Measurements from ENCODE around the gene SUPT20HL1. TPM values are rescaled to one million over a fixed set of nuclear protein-coding genes. Genes with fewer than 3 reads are reported as not detected.

Gene SUPT20HL1
- total and polyA plus RNA-seq, 8 donors: not detected

- Histone ChIP-seq H3K4me1 (no peaks in the 10 kb centered on the region), H3K4me3 (no peak overlapping the region), H3K27me3 (peaks cover 0 to 6% (median 0%) of the 10 kb centered on the region in 3 donors), H3K27ac (no peak overlapping the region), H3K9me3 (no peaks in the 10 kb centered on the region), H3K36me3 (no peaks in the 10 kb centered on the region)
- intact Hi-C loops (cut with DNase I; ENCODE audit: low total_unique reads): no loop called here
- DNase-seq: no peak
- WGBS, 5 donors: 71 to 84% (median 79%) methylated on average over 1 of the region's 1 CpG
- TF ChIP-seq EP300 (IDR thresholded peaks at IDR 0.05): no peak
- no peak for TF ChIP-seq CTCF (IDR thresholded peaks at IDR 0.05)
- TF ChIP-seq POLR2AphosphoS5 (IDR thresholded peaks at IDR 0.05): no peak
- no peak for TF ChIP-seq POLR2A (IDR thresholded peaks at IDR 0.05)
These were observed 27.1 kb upstream of the SUPT20HL1 start for GRCh38 chrX:24333371-24333770.

- DNase-seq: no peak
- no peaks in the 10 kb centered on the region for H3K36me3 ChIP-seq
- TF ChIP-seq CTCF (IDR thresholded peaks at IDR 0.05) (no peak), POLR2A (IDR thresholded peaks at IDR 0.05) (no peak), EP300 (IDR thresholded peaks at IDR 0.05) (no peak), POLR2AphosphoS5 (IDR thresholded peaks at IDR 0.05) (no peak)
- no peaks in the 10 kb centered on the region for H3K9me3 ChIP-seq
- no peak overlapping the region for H3K27ac ChIP-seq
- H3K4me3 ChIP-seq: no peak overlapping the region
- intact Hi-C loops (cut with DNase I; ENCODE audit: low total_unique reads): no loop called here
- H3K4me1 ChIP-seq: no peaks in the 10 kb centered on the region
- H3K27me3 ChIP-seq: peaks cover 0 to 7% (median 0%) of the 10 kb centered on the region in 3 donors
These were observed 26.0 kb upstream of the SUPT20HL1 start for GRCh38 chrX:24334461-24334860.

DNA sequence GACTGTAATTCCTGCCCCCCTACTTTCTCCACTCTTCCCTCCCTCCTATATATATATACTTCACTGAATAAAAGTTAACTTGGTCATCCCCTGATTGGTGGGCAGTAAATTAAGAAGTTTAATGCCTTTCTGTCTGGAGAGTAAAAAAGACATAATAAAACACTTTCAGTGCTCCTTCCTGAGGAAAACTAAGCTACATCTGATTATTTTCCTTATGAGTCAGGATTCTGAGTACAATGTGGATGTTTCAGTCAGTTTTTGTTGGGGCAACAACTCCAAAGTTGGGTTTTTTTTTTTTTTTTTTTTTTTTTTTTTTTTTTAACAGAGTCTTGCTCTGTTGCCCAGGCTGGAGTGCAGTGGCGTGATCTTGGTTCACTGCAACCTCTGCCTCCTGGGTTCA lies 24.6 kb upstream of the SUPT20HL1 start:
- Histone ChIP-seq H3K4me3 (no peak overlapping the region), H3K27ac (no peak overlapping the region), H3K27me3 (peaks cover 0 to 3% (median 0%) of the 10 kb centered on the region in 3 donors), H3K4me1 (no peaks in the 10 kb centered on the region), H3K9me3 (no peaks in the 10 kb centered on the region), H3K36me3 (no peaks in the 10 kb centered on the region)
- no peak for DNase-seq
- TF ChIP-seq CTCF (IDR thresholded peaks at IDR 0.05) (no peak), POLR2AphosphoS5 (IDR thresholded peaks at IDR 0.05) (no peak), POLR2A (IDR thresholded peaks at IDR 0.05) (no peak), EP300 (IDR thresholded peaks at IDR 0.05) (no peak)
- intact Hi-C loops (cut with DNase I; ENCODE audit: low total_unique reads): no loop called here
- WGBS, 5 donors: 75 to 100% (median 94%) methylated on average over 1 of the region's 1 CpG; no CpG with 5 or more reads in 1 of the 5 donors

- Histone ChIP-seq H3K27ac (no peak overlapping the region), H3K36me3 (no peaks in the 10 kb centered on the region)
- TF ChIP-seq POLR2AphosphoS5 (IDR thresholded peaks at IDR 0.05): no peak
- TF ChIP-seq EP300 (IDR thresholded peaks at IDR 0.05): no peak
- TF ChIP-seq CTCF (IDR thresholded peaks at IDR 0.05): no peak
- no peak for TF ChIP-seq POLR2A (IDR thresholded peaks at IDR 0.05)
These were observed 20.5 kb upstream of the SUPT20HL1 start for GRCh38 chrX:24339911-24340310.

More at GRCh38 chrX:24339911-24340310, 20.5 kb upstream of the SUPT20HL1 start:
- no peak for DNase-seq
- H3K4me3 ChIP-seq: no peak overlapping the region
- no peaks in the 10 kb centered on the region for H3K4me1 ChIP-seq
- no peaks in the 10 kb centered on the region for H3K9me3 ChIP-seq
- intact Hi-C loops (cut with DNase I; ENCODE audit: low total_unique reads): no loop called here
- H3K27me3 ChIP-seq: peaks cover 0 to 3% (median 0%) of the 10 kb centered on the region in 3 donors
